ENCODE results near the gene PTGFRN.
A peak's percentile ranks its signal among the peaks of the same experiment; 100 is the strongest.

Gene PTGFRN

GRCh38 chr1:116879478-116880133 lies 30.1 kb upstream of the PTGFRN start:
- TF ChIP-seq CTCF (IDR thresholded peaks at IDR 0.05), result no peak
- H3K4me3 ChIP-seq, result no peak overlapping the region
- no peak for DNase-seq (ENCODE audit: low spot score)
- H3K27ac ChIP-seq, result peak overlapping the region in 1 of 2 donors; percentile 8

GRCh38 chr1:116880917-116881316 lies 28.8 kb upstream of the PTGFRN start:
- H3K27ac ChIP-seq, result no peak overlapping the region
- no peak for DNase-seq (ENCODE audit: low spot score)
- no peak for TF ChIP-seq CTCF (IDR thresholded peaks at IDR 0.05)
- no peak overlapping the region for H3K4me3 ChIP-seq

GRCh38 chr1:116881879-116882520 lies 27.7 kb upstream of the PTGFRN start:
- no peak overlapping the region for H3K4me3 ChIP-seq
- no peak for TF ChIP-seq CTCF (IDR thresholded peaks at IDR 0.05)
- H3K27ac ChIP-seq, result peak overlapping the region in 1 of 2 donors; percentile 74
- DNase-seq (ENCODE audit: low spot score), result peak; percentile 80

GRCh38 chr1:116882866-116883265 lies 26.9 kb upstream of the PTGFRN start:
- Histone ChIP-seq H3K27ac (no peak overlapping the region), H3K4me3 (no peak overlapping the region)
- DNase-seq (ENCODE audit: low spot score), result no peak
- no peak for TF ChIP-seq CTCF (IDR thresholded peaks at IDR 0.05)

- no peak overlapping the region for H3K4me3 ChIP-seq
- H3K27ac ChIP-seq, result no peak overlapping the region
- no peak for DNase-seq (ENCODE audit: low spot score)
Observed at GRCh38 chr1:116886291-116886878, 23.3 kb upstream of the PTGFRN start.

GRCh38 chr1:116887212-116887611 lies 22.5 kb upstream of the PTGFRN start:
- no peak for TF ChIP-seq CTCF (IDR thresholded peaks at IDR 0.05)
- Histone ChIP-seq H3K4me3 (no peak overlapping the region), H3K27ac (no peak overlapping the region)
- no peak for DNase-seq (ENCODE audit: low spot score)

More at GRCh38 chr1:116886291-116886878, 23.3 kb upstream of the PTGFRN start:
- TF ChIP-seq CTCF (IDR thresholded peaks at IDR 0.05), result no peak

All from coronary artery (tissue), 2 donors.